Globus pallidus (tissue), 1 donor: ENCODE measurements around the gene HCAR1.
"Not testable (repeated sequence)": the region's sequence is repeated elsewhere in the genome, so short reads cannot be mapped to it uniquely, and the experiment has no call there.

ENCODE experiments used
- DNase-seq: peaks from one replicate; pipeline ENCODE4 v3.0.0-alpha.2; 2015; ENCODE audit warnings: low spot score

Gene HCAR1

DNA sequence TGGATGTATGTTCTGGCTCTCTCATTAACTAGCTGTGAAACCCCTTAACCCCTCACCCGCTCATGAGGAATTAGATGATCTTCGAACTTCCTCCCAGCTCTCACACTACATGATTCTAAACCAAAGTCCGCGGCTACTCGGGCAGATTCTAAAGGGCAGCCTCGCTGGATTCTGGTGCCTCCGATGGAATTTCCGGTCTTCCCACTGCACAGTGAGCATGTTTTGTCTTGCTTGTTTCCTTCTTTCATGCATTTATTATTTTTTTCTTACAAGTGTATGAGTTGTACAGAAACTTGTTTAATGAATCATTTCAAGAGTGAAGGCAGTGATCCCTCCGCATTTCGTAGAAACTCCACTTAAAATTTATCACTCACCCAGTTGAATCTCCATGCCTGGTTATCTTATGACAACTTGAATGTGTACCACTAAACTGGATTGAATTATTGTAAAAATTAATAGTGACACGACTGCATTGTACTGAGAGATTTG is 9.5 kb downstream of the HCAR1 start:
- DNase-seq = no peak

DNA sequence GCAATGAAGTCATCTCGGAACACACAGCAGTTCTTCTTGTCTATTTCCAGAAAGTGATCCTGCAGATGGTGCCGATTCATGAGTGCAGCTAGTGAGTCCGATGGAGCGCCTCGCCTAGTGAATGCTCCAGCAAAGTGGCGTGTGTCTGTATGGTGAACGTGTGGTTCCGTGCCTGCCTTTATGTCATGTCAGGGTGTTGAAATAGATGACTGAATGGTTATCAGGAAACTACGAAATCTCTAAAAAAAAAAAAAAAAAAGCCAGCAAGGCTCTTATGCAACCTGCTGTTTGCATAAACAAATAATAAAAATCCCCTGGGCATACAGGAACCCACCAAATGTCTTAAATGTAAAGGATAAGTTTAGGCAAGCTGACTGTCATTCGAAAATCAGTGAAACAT is 14.0 kb downstream of the HCAR1 start, which contains the start of gene HCAR3:
HCAR3 (minus strand) TSS at position 154 of the 400 bp plus-strand sequence; CDS start at position 80, 74 bp downstream.
- DNase-seq = not testable (repeated sequence)

DNA sequence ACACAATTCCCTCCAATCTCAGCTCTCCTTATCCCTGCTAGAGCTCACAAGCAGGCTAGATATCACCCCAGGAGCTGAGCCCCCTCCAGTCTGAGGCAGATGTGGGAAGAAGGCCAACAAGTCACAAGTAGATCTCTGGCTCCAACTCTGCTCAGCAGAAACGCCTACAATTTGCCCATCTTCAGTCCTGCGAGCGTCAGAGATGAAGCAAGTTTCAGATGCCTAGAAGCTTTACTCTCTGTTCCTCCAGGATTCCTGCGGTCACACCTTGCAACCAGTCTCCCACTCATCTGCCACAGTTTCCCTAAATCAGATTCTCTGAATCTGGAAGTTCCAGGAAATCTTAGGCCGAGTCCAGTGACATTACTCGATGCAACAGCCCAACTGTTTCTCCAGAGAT is 15.4 kb downstream of the HCAR1 start:
- not testable (repeated sequence) for DNase-seq

DNA sequence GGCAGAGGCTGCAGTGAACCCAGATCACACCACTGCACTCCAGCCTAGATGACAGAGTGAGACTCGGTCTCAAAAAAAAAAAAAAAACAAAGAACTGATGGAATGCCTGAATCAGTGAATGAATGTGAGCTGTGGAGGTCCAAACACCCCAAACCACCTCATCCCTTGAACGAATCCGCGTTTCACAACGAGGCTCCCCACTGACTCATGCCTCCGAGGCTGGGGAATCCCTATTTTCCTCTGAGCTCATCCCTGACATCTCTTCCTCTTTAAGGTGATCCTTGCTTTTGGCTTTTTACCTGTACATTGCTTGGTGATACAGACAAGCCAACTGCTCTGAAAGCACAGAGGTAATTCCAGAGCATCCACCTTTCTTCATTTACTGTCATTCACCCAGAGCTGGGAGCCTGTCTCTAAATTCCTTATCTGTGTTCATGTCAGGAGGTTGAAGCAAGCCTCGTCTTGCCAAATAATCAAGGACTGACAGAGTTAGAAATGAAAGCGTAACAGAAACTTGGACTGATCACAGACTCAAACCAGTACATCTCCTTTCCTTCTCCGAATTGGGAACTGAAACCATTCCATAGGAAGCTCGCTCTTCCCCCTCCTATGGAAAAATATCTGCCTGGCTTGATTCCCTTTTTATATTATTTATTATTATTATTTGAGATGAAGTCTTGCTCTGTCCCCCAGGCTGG is 17.0 kb downstream of the HCAR1 start:
- not testable (repeated sequence) for DNase-seq

DNA sequence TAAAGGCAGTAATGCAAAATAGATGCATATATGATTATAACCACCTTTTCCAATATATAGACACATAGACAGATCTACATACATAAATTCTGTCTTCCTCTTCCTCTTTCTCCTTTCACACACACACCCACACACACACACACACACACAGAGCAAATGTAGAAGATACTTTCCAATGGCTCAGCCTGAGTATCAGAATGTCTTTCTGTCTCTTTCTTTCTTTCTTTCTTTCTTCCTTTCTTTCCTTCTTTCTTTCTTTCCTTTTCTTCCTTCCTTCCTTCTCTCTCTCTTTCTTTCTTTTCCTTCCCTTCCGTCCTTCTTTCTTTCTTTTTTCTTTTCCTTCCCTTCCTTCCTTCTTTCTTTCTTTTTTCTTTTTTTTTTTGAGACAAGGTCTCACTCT is 19.4 kb downstream of the HCAR1 start:
- DNase-seq = not testable (repeated sequence)

DNA sequence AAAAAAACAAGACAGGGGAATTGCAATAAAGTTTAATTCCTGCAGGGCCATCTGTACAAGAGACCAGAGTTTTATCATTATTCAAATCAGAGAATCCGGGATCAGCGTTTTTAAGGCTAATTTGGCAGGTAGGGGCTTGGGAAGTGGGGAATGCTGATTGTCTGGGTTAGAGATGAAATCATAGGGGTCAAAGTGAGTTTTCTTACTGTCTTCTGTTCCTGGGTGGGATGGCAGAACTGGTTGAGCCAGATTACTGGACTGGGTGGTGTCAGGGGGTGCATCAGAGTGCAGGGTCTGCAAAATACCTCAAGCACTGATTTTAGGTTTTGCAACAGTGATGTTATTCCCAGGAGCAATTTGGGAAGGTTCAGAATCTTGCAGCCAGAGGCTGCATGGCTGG is 20.3 kb downstream of the HCAR1 start:
- DNase-seq = not testable (repeated sequence)

DNA sequence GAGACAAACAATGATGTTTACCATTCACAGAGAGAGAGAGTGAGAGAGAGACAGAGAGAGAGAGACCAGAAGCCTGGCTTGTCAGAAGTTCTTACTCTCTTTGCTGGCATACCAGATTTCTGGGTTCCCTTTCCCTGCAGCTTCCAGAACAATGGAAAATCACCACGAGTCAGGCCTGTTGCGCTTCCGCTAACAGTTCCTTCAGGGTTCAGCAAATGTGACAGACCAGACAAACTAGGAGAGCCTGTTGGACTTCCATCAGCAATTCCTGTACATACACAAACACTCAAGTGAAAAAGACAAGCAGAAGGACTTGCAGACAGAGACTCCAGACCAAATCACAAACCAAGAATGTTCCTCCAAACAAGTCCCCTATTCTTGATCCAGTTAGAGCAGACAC is 21.4 kb downstream of the HCAR1 start:
- not testable (repeated sequence) for DNase-seq

DNA sequence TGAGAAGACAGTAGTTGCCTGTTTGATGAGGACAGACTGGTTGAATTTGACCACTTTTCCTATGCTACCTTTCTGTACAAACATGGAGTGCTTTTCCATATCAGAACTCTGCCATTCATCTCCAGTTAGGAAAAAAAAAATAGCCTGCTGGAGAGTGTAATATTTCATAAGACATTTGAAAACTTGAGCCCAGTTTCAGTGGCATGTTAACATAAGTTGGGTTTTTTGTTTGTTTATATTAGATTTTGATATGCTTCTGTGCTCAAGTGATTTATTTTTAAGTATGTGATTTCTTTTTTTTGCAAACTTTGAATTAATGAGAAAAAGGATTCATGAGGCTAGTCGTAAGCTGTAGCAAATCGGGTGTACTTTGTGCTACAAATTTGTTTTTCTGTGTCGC is 26.8 kb downstream of the HCAR1 start:
- not testable (repeated sequence) for DNase-seq

DNA sequence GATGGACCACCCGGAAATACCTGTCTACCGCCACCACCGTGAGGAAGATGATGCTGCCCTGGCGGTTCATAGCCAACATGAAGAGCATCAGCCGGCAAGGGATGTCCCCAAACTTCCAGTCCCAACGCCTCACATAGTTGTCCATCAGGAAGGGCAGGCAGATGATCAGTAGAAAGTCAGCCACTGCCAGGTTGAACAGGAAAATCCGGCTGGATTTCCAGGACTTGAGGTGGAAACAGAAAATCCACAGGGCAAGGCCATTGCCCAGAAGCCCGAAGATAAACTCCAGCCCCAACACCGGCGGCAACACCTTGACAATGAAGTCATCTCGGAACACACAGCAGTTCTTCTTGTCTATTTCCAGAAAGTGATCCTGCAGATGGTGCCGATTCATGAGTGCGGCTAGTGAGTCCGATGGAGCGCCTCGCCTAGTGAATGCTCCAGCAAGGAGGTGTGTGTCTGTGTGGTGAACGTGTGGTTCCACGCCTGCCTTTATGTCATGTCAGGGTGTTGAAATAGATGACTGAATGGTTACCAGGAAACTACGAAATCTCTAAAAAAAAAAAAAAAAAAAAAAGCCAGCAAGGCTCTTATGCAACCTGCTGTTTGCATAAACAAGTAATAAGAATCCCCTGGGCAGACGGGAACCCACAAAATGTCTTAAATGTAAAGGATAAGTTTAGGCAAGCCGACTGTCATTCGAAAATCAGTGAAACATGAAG is 27.6 kb downstream of the HCAR1 start, which contains the start of gene HCAR2:
HCAR2 (minus strand) TSS at position 468 of the 722 bp plus-strand sequence; CDS start at position 394, 74 bp downstream.
- DNase-seq = not testable (repeated sequence)

DNA sequence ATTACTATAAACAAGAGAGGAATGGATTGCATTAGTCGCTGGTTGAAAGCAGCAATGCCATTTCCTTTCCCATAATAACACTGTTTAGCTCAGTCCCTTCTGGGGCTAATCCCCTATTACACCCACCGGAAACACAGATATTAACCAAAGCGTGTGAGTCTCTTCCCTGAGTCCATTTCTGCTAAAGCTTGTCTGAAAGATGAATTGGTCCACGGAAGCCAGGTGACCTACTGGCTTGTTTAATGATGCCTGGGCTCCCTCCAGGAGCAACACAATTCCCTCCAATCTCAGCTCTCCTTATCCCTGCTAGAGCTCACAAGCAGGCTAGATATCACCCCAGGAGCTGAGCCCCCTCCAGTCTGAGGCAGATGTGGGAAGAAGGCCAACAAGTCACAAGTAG is 29.2 kb downstream of the HCAR1 start:
- not testable (repeated sequence) for DNase-seq

DNA sequence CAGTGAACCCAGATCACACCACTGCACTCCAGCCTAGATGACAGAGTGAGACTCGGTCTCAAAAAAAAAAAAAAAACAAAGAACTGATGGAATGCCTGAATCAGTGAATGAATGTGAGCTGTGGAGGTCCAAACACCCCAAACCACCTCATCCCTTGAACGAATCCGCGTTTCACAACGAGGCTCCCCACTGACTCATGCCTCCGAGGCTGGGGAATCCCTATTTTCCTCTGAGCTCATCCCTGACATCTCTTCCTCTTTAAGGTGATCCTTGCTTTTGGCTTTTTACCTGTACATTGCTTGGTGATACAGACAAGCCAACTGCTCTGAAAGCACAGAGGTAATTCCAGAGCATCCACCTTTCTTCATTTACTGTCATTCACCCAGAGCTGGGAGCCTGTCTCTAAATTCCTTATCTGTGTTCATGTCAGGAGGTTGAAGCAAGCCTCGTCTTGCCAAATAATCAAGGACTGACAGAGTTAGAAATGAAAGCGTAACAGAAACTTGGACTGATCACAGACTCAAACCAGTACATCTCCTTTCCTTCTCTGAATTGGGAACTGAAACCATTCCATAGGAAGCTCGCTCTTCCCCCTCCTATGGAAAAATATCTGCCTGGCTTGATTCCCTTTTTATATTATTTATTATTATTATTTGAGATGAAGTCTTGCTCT is 30.5 kb downstream of the HCAR1 start:
- not testable (repeated sequence) for DNase-seq

DNA sequence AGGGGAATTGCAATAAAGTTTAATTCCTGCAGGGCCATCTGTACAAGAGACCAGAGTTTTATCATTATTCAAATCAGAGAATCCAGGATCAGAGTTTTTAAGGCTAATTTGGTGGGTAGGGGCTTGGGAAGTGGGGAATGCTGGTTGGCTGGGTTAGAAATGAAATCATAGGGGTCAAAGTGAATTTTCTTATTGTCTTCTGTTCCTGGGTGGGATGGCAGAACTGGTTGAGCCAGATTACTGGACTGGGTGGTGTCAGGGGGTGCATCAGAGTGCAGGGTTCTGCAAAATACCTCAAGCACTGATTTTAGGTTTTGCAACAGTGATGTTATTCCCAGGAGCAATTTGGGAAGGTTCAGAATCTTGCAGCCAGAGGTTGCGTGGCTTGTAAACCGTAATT is 33.7 kb downstream of the HCAR1 start:
- not testable (repeated sequence) for DNase-seq

DNA sequence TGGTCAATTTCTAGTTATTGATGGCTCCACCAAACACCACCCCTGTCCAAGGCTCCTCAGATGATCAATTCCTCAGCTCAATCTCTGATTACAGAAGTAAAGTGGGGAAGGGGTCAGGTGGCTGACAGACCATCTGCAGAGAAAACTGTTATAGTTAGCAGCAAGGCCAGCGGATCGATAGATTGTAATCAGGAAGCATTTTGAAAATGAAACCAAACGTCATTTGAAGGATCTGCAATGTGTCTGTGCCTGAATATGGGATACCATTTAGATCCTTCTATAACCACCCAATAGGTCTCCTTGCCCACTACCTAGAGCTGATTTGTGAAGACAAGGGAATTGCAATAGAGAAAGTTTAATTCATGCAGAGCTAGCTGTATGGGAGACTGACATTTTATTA is 39.1 kb downstream of the HCAR1 start:
- DNase-seq = no peak

DNA sequence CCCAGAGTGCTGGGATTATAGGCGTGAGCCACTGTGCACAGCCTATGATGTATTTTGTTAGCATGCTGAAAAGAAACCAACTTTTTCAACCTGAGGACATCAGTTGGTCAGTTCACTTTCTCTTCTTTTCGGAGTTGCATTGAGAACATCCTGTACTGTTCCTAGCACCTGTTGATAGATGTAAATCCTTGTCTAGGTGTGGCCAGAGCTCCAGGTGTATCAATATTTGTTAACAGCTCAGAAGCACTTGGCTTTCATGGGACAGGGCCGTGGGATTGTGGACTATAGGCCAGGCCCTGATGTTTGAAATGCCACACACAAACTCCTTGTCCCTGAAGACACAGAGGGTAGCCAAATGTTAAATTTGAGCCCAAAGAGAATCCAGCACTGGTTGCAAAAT is 42.4 kb downstream of the HCAR1 start:
- DNase-seq = no peak

DNA sequence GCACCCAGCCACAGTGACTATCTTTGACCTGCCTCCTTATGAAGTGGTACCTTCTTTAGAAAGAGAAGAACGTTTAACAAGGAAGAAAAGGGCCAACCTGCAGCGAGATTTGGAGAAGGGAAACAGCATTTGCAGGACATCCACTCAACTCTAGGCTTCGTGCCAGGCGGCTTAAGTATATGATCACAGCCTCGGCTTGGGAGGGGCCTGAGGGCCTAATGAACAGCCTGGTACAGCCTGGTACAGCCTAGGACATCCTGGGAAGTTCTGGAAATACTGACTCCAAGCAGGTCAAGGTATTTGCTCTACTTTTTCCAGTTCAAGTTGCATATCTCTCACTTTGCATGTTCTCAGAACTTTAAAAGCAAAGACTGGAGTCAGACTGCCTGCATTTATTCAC is 43.6 kb downstream of the HCAR1 start:
- no peak for DNase-seq

DNA sequence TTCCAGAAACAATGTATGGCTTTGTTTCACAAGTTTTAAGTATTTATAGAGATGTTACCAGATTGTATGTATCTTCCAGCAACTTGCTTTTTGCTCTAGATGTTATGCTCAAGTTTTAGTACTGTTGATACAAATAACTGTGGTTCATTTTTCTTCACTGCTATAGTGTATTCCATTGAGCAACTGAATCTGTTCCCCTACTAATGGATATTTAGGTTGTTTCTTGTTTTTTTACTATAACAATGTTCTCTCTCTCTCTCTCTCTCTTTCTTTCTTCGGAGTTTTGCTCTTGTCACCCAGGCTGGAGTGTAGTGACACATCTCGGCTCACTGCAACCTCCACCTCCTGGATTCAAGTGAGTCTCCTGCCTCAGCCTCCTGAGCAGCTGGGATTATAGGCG is 44.1 kb downstream of the HCAR1 start:
- no peak for DNase-seq

DNA sequence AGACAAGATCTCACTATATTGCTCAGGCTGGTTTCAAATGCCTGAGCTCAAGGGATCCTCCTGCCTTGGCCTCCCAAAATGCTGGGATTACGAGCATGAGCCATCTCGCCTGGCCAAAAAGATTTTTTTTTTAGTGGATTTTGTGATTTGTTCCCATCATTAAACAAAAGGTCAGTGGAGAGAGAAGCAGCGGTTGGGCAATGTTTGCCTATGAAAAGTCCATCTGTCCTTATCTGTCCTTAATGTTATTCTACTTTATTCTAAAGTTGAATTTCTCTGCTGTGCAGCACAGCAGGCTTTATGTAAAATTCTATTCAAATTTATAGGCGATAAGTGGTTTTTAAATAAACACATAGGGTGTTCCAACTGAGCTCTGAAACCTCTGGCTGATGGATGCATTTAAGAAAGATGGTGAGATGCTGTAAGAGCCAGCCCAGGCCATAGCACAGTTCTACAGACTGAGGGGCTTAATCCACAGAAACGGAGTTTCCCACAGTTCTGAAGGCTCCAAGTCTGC is 46.3 kb downstream of the HCAR1 start:
- DNase-seq = no peak

DNA sequence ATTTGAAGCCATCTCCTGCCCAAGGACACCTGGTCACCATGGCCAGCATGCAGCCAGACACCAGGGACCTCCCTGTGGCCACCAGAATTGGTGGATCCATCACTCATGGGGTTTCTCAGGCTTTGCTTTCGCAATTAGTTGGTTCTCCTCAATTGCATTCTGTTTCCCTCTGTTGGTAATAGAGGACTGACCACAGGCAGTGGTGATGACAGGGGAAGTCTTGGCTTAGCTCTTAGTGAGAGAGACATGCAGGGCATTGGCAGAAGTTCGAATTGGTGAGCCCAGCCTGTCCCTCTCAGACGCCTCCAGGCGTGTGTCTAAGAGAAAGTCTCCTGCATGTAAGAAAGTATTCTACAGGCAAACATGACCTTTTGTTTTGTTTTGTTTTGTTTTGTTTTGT is 48.8 kb downstream of the HCAR1 start:
- DNase-seq = peak; percentile 18

DNA sequence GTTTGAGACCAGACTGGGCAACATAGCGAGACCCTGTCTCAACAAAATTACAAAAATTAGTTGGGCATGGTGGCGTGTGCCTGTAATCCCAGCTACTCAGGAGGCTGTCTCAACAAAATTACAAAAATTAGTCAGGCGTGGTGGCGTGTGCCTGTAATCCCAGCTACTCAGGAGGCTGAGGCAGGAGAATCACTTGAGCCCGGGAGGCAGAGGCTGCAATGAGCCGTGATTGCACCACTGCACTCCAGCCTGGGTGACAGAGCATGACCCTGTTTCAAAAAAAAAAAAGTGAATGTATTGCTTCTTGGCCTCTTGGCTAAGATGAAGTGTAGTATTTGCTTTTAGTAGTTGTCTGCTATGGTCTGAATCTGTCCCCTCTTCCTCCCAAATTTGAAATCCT is 49.7 kb downstream of the HCAR1 start:
- DNase-seq = not testable (repeated sequence)

DNA sequence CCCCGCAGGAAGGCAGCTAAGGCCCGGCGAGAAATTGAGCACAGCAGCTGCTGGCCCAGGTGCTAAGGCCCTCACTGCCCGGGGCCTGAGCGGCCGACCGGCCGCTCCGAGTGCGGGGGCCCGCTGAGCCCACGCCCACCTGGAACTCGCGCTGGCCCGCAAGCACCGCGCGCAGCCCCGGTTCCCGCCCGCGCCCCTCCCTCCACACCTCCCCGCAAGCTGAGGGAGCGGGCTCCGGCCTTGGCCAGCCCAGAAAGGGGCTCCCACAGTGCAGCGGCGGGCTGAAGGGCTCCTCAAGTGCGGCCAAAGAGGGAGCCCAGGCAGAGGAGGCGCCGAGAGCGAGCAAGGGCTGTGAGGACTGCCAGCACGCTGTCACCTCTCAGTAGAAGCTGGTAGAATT is 53.9 kb downstream of the HCAR1 start:
- DNase-seq = not testable (repeated sequence)
